HepG2 (cell line): ENCODE measurements around the gene ALDH3A2. TPM values are rescaled to one million over a fixed set of nuclear protein-coding genes. Genes with fewer than 3 reads are reported as not detected.

Source experiments
- CCAR2 ChIP-seq: fragments of 200-400 bp; formaldehyde crosslinking; optimal IDR thresholded peaks from 2 replicates; pipeline ENCODE3; 2018; ENCODE audit warnings: low read depth, mild to moderate bottlenecking, low read length, moderate library complexity
- FOXK1 ChIP-seq: sonication (generic); formaldehyde crosslinking; IDR thresholded peaks from 2 replicates; pipeline ENCODE4 v1.4.0; 2020; ENCODE audit warnings: low read depth, missing genetic modification reagents, borderline replicate concordance
- HOXA3 ChIP-seq: sonication (generic); formaldehyde crosslinking; IDR thresholded peaks from 2 replicates; pipeline ENCODE4 v1.5.0; 2020; ENCODE audit warnings: missing genetic modification reagents
- MXD1 ChIP-seq: sonication (generic); formaldehyde crosslinking; IDR thresholded peaks from 2 replicates; pipeline ENCODE4 v1.4.0; 2020; ENCODE audit warnings: mild to moderate bottlenecking, missing genetic modification reagents
- NCOA2 ChIP-seq: sonication (generic); formaldehyde crosslinking; IDR thresholded peaks from 2 replicates; pipeline ENCODE4 v1.8.0; 2022; ENCODE audit warnings: inconsistent platforms
- NFAT5 ChIP-seq: sonication (generic); formaldehyde crosslinking; IDR thresholded peaks from 2 replicates; pipeline ENCODE4 v1.4.0; 2020; ENCODE audit warnings: missing genetic modification reagents
- NFATC3 ChIP-seq: sonication (generic); formaldehyde crosslinking; IDR thresholded peaks from 2 replicates; pipeline ENCODE4 v1.5.1; 2020; ENCODE audit warnings: mild to moderate bottlenecking, missing genetic modification reagents
- PBX2 ChIP-seq: IDR thresholded peaks from 2 replicates; pipeline ENCODE4 v1.6.1; 2016; ENCODE audit warnings: control low read depth
- RAD51 ChIP-seq: fragments of 450-650 bp; IDR thresholded peaks from 2 replicates; pipeline ENCODE4 v1.6.1; 2016; ENCODE audit warnings: borderline replicate concordance
- SIN3A ChIP-seq: IDR thresholded peaks from 2 replicates; pipeline ENCODE4 v1.6.1; 2011; ENCODE audit warnings: low read depth, mild to moderate bottlenecking, control low read depth, low read length, borderline replicate concordance
- ZMYM4 ChIP-seq: sonication (generic); formaldehyde crosslinking; IDR thresholded peaks from 2 replicates; pipeline ENCODE4 v1.8.1; 2023; ENCODE audit warnings: mild to moderate bottlenecking, missing genetic modification reagents
- ZNF121 ChIP-seq: sonication (generic); formaldehyde crosslinking; IDR thresholded peaks from 2 replicates; pipeline ENCODE4 v1.5.0; 2020; ENCODE audit warnings: mild to moderate bottlenecking, missing genetic modification reagents
- ZNF24 ChIP-seq: fragments of 450-650 bp; IDR thresholded peaks from 2 replicates; pipeline ENCODE4 v1.6.1; 2017; ENCODE audit warnings: antibody characterized with exemption, mild to moderate bottlenecking
- ZNF562 ChIP-seq: sonication (generic); formaldehyde crosslinking; IDR thresholded peaks from 2 replicates; pipeline ENCODE4 v1.8.0; 2022; ENCODE audit warnings: missing genetic modification reagents, borderline replicate concordance
- ZNF567 ChIP-seq: sonication (generic); formaldehyde crosslinking; IDR thresholded peaks from 2 replicates; pipeline ENCODE4 v1.8.1; 2023; ENCODE audit warnings: mild to moderate bottlenecking, missing genetic modification reagents, borderline replicate concordance
- ZNF652 ChIP-seq: IDR thresholded peaks from 2 replicates; pipeline ENCODE4 v1.6.1; 2016; ENCODE audit warnings: low read depth, borderline replicate concordance
- ZNF660 ChIP-seq: sonication (generic); formaldehyde crosslinking; IDR thresholded peaks from 2 replicates; pipeline ENCODE4 v1.5.1; 2020; ENCODE audit warnings: mild to moderate bottlenecking, low read depth, missing genetic modification reagents, borderline replicate concordance
- ZZZ3 ChIP-seq: sonication (generic); formaldehyde crosslinking; IDR thresholded peaks from 2 replicates; pipeline ENCODE4 v1.4.0; 2020; ENCODE audit warnings: missing genetic modification reagents, mild to moderate bottlenecking, borderline replicate concordance
- polyA plus RNA-seq, 8 experiments: library from polyadenylated mRNA; depleted of rRNA in 3 of 8; stranded (reverse) in 7 of 8; unstranded in 1 of 8; fragments of >200 nt; fragmentation: Illumina TruSeq in 4 of 8; extraction: Trizol in 4 of 8; gene quantifications; 2 replicates each; pipeline versions ENCODE4 v1.2.1 to v1.2.3, GENCODE V29; 2011 to 2016; ENCODE audit warnings: low read depth in 4 of 8, missing spikeins in 1 of 8, mixed read lengths in 1 of 8; ENCODE audit not compliant: insufficient read depth in 1 of 8
- total RNA-seq, 5 experiments: library from RNA; depleted of rRNA; stranded (reverse); fragments of >200 nt; fragmentation: Illumina TruSeq; extraction: Trizol; gene quantifications; 2 replicates each; pipeline ENCODE4 v1.2.3, GENCODE V29; 2016; ENCODE audit warnings: low read depth in 1 of 5

The ALDH3A2 gene
- total and polyA plus RNA-seq, 2 of the 13 experiments (the other 11 are each of a cell fraction or from before 2014, with no cell fraction given) = 80.8 to 180 TPM

- no peak for TF ChIP-seq ZNF562
- peak; percentile 78; the same call in 1 of the 2 replicates for TF ChIP-seq NCOA2
- TF ChIP-seq SIN3A = no peak
- TF ChIP-seq NFATC3 (CRISPR knock-in tag) = no peak
- no peak for TF ChIP-seq ZNF660 (CRISPR knock-in tag)
- peak; percentile 60; the same call in 1 of the 2 replicates for TF ChIP-seq ZMYM4
- no peak for TF ChIP-seq ZNF567 (CRISPR knock-in tag)
- TF ChIP-seq MXD1 (CRISPR knock-in tag) = 0 out of 2 replicates have a peak, but pooled peaks have one; percentile 17
- no peak for TF ChIP-seq RAD51
- no peak for TF ChIP-seq CCAR2
- TF ChIP-seq NFAT5 (CRISPR knock-in tag) = 0 out of 2 replicates have a peak, but pooled peaks have one; percentile 17
- no peak; the same call in 1 of the 2 replicates for TF ChIP-seq ZNF652
- peak; percentile 51 for TF ChIP-seq HOXA3 (CRISPR knock-in tag)
- no peak for TF ChIP-seq ZNF24
- TF ChIP-seq ZNF121 (CRISPR knock-in tag) = peak; percentile 79
- TF ChIP-seq FOXK1 (CRISPR knock-in tag) = peak; percentile 18; the same call in 1 of the 2 replicates
- peak; percentile 68; the same call in 1 of the 2 replicates for TF ChIP-seq PBX2 (CRISPR knock-in tag)
- TF ChIP-seq ZZZ3 (CRISPR knock-in tag) = no peak
These were observed 11.0 kb downstream of the ALDH3A2 start (continued) for GRCh38 chr17:19659366-19660177.
